H1 (cell line): ENCODE data around the gene SLC13A4. TPM values are rescaled to one million over a fixed set of nuclear protein-coding genes. Genes with fewer than 3 reads are reported as not detected.

ENCODE experiments used
- CTCF ChIA-PET: fragments of 300-600 bp; sonication (Branson Sonifier 250); formaldehyde crosslinking; loops from one replicate; lab custom pipeline; 2021; ENCODE audit not compliant: partially characterized antibody; lab: Charles Lee
- POLR2A ChIA-PET: fragments of 300-600 bp; sonication (Branson Sonifier 250); formaldehyde crosslinking; loops from one replicate; lab custom pipeline; 2021; ENCODE audit warnings: inconsistent platforms; ENCODE audit not compliant: partially characterized antibody; lab: Charles Lee
- DNase-seq, 2 experiments: peaks; one replicate each; pipeline versions ENCODE4 v3.0.0 to v3.0.0-alpha.2; 2010 to 2022; ENCODE audit warnings: low spot score in 2 of 2, low read depth in 1 of 2, mixed read lengths in 1 of 2
- FAIRE-seq: peaks from 2 replicates; lab custom pipeline; 2011; peaks lifted over from hg19 to GRCh38; lab: Jason Lieb, UNC
- H2AFZ ChIP-seq: 2 replicates; pipeline ENCODE4 v1.8.1; 2012; ENCODE audit warnings: low read length, inconsistent platforms
- H2AK5ac ChIP-seq: 2 replicates; pipeline ENCODE4 v1.6.1; 2013; ENCODE audit warnings: low read depth, low read length
- H2BK120ac ChIP-seq: replicated peaks from 2 replicates; pipeline ENCODE3; 2013; ENCODE audit warnings: low read depth, low read length, inconsistent platforms
- H2BK12ac ChIP-seq: 2 replicates; pipeline ENCODE4 v1.6.1; 2013; ENCODE audit warnings: low read depth, low read length
- H2BK15ac ChIP-seq: 2 replicates; pipeline ENCODE4 v1.6.1; 2013; ENCODE audit warnings: low read length
- H2BK20ac ChIP-seq: 2 replicates; pipeline ENCODE4 v1.6.1; 2013; ENCODE audit warnings: low read length
- H2BK5ac ChIP-seq: 2 replicates; pipeline ENCODE4 v1.6.1; 2013; ENCODE audit warnings: low read depth, low read length
- H3K14ac ChIP-seq: 2 replicates; pipeline ENCODE4 v1.6.1; 2013; ENCODE audit warnings: inconsistent platforms; ENCODE audit not compliant: insufficient read length
- H3K18ac ChIP-seq: 2 replicates; pipeline ENCODE4 v1.6.1; 2013; ENCODE audit warnings: low read length; ENCODE audit errors: extremely low read depth
- H3K23ac ChIP-seq: 2 replicates; pipeline ENCODE4 v1.6.1; 2013; ENCODE audit warnings: inconsistent platforms; ENCODE audit not compliant: insufficient read length
- H3K23me2 ChIP-seq: 2 replicates; pipeline ENCODE4 v1.6.1; 2013; ENCODE audit warnings: low read depth, low read length
- H3K27ac ChIP-seq: 2 replicates; pipeline ENCODE4 v1.6.1; 2011; ENCODE audit warnings: low read depth, low read length, inconsistent platforms
- H3K27me3 ChIP-seq, 4 experiments: replicated peaks in 1 of 4; 1 replicate in 1 of 4; 2 replicates in 3 of 4; pipeline versions ENCODE4 v1.6.1 to v1.8.1; 2011 to 2013; ENCODE audit warnings: low read length in 3 of 4, mild to moderate bottlenecking in 3 of 4, inconsistent platforms in 2 of 4, mixed read lengths in 2 of 4, moderate library complexity in 1 of 4; ENCODE audit not compliant: control insufficient read depth in 3 of 4, insufficient read depth in 3 of 4; ENCODE audit errors: extremely low read depth in 1 of 4
- H3K36me3 ChIP-seq, 4 experiments: 2 replicates each; pipeline versions ENCODE4 v1.6.1 to v1.8.1; 2011 to 2013; ENCODE audit warnings: mild to moderate bottlenecking in 4 of 4, low read length in 3 of 4, moderate library complexity in 2 of 4, control low read depth in 1 of 4, inconsistent platforms in 1 of 4; ENCODE audit not compliant: insufficient read depth in 4 of 4, control insufficient read depth in 2 of 4
- H3K4ac ChIP-seq: replicated peaks from 2 replicates; pipeline ENCODE3; 2013; ENCODE audit warnings: low read length, low read depth, mixed read lengths, inconsistent platforms; ENCODE audit not compliant: insufficient read length
- H3K4me1 ChIP-seq, 4 experiments: replicated peaks in 1 of 4; 1 replicate in 1 of 4; 2 replicates in 3 of 4; pipeline versions ENCODE4 v1.6.1 to v1.8.1; 2011 to 2013; ENCODE audit warnings: low read length in 3 of 4, inconsistent platforms in 2 of 4, mixed read lengths in 1 of 4; ENCODE audit not compliant: insufficient read depth in 4 of 4, control insufficient read depth in 3 of 4
- H3K4me2 ChIP-seq, 2 experiments: 2 replicates each; pipeline versions ENCODE4 v1.6.1 to v1.8.1; 2011 to 2013; ENCODE audit warnings: low read depth in 2 of 2, low read length in 2 of 2, control low read depth in 1 of 2, inconsistent platforms in 1 of 2, mild to moderate bottlenecking in 1 of 2; ENCODE audit not compliant: insufficient read depth in 1 of 2
- H3K4me3 ChIP-seq, 4 experiments: fragments of 200-600, 300-600 bp in 1 of 4; sonication (generic), shearing (Covaris generic), sonication (Bioruptor Twin) in 1 of 4; 2 replicates each; pipeline versions ENCODE4 v1.5.1 to v1.8.1; 2011 to 2016; ENCODE audit warnings: low read length in 4 of 4, low read depth in 3 of 4, control low read depth in 2 of 4, inconsistent platforms in 2 of 4, mild to moderate bottlenecking in 2 of 4, mixed read lengths in 1 of 4, moderate library complexity in 1 of 4; ENCODE audit not compliant: insufficient read depth in 2 of 4; ENCODE audit errors: extremely low read depth in 1 of 4
- H3K56ac ChIP-seq: replicated peaks from 2 replicates; pipeline ENCODE3; 2013; ENCODE audit warnings: low read depth, mild to moderate bottlenecking, mixed read lengths, low read length, inconsistent platforms; ENCODE audit not compliant: insufficient read length
- H3K79me1 ChIP-seq: 2 replicates; pipeline ENCODE4 v1.6.1; 2013; ENCODE audit warnings: low read depth, low read length, control low read depth
- H3K79me2 ChIP-seq, 2 experiments: 2 replicates each; pipeline versions ENCODE4 v1.6.1 to v1.8.1; 2012 to 2013; ENCODE audit warnings: low read length in 2 of 2, mild to moderate bottlenecking in 2 of 2, inconsistent platforms in 1 of 2; ENCODE audit not compliant: insufficient read depth in 2 of 2, control insufficient read depth in 1 of 2
- H3K9ac ChIP-seq, 4 experiments: replicated peaks in 1 of 4; 1 replicate in 1 of 4; 2 replicates in 3 of 4; pipeline versions ENCODE4 v1.6.1 to v1.8.1; 2011 to 2013; ENCODE audit warnings: low read depth in 3 of 4, low read length in 3 of 4, control low read depth in 2 of 4, mild to moderate bottlenecking in 2 of 4, moderate library complexity in 2 of 4, inconsistent platforms in 1 of 4; ENCODE audit errors: extremely low read depth in 1 of 4
- H3K9me3 ChIP-seq, 2 experiments: 2 replicates each; pipeline versions ENCODE4 v1.6.1 to v1.8.1; 2012 to 2013; ENCODE audit warnings: mild to moderate bottlenecking in 2 of 2, moderate library complexity in 2 of 2, control low read depth in 1 of 2, inconsistent platforms in 1 of 2, low read depth in 1 of 2, low read length in 1 of 2, mixed read lengths in 1 of 2; ENCODE audit not compliant: insufficient read depth in 2 of 2
- H4K20me1 ChIP-seq, 2 experiments: replicated peaks in 1 of 2; 2 replicates each; pipeline versions ENCODE3 to v1.8.1; 2011 to 2013; ENCODE audit warnings: inconsistent platforms in 2 of 2, low read length in 2 of 2, mild to moderate bottlenecking in 1 of 2; ENCODE audit not compliant: insufficient read depth in 2 of 2, control insufficient read depth in 1 of 2
- H4K5ac ChIP-seq: 2 replicates; pipeline ENCODE4 v1.6.1; 2013; ENCODE audit warnings: low read length, low read depth, mixed read lengths, inconsistent platforms; ENCODE audit not compliant: insufficient read length
- H4K8ac ChIP-seq: 2 replicates; pipeline ENCODE4 v1.8.0; 2013; ENCODE audit warnings: mild to moderate bottlenecking, moderate library complexity, low read length, inconsistent platforms; ENCODE audit not compliant: insufficient read depth; ENCODE audit errors: extremely low read depth
- H4K91ac ChIP-seq: replicated peaks from 2 replicates; pipeline ENCODE3; 2013; ENCODE audit warnings: low read length, mixed read lengths, inconsistent platforms; ENCODE audit not compliant: insufficient read length
- BACH1 ChIP-seq: IDR thresholded peaks from 2 replicates; pipeline ENCODE4 v1.6.1; 2012; ENCODE audit warnings: low read length, improper control_type of control experiment
- CBX8 ChIP-seq: fragments of 300-800, 300-1000 bp; sonication (generic); IDR thresholded peaks from 2 replicates; pipeline ENCODE4 v1.7.1; 2016; ENCODE audit warnings: low read depth, low read length, borderline replicate concordance
- RAD21 ChIP-seq, 2 experiments: IDR thresholded peaks in 1 of 2; conservative IDR thresholded peaks in 1 of 2; 2 replicates each; pipeline ENCODE4 v1.6.1; 2011; ENCODE audit warnings: low read depth in 2 of 2, low read length in 2 of 2, improper control_type of control experiment in 1 of 2, inconsistent platforms in 1 of 2, mild to moderate bottlenecking in 1 of 2, moderate library complexity in 1 of 2
- SIX5 ChIP-seq: IDR thresholded peaks from 2 replicates; pipeline ENCODE4 v1.6.1; 2011; ENCODE audit warnings: mild to moderate bottlenecking, low read depth, low read length
- SRF ChIP-seq: IDR thresholded peaks from 2 replicates; pipeline ENCODE4 v1.6.1; 2011; ENCODE audit warnings: mild to moderate bottlenecking, low read depth, low read length, moderate library complexity
- YY1 ChIP-seq: IDR thresholded peaks from 2 replicates; pipeline ENCODE4 v1.6.1; 2011; ENCODE audit warnings: low read depth, mild to moderate bottlenecking, low read length
- WGBS, 2 experiments: shearing (Covaris generic) in 1 of 2; methylation state at CpG; one replicate each; pipeline versions ENCODE4 v1.1.6 to v1.1.7; 2013 to 2015; ENCODE audit warnings: low lambda C conversion rate in 2 of 2, mixed read lengths in 2 of 2, inconsistent platforms in 1 of 2, low coverage in 1 of 2, missing lambda C conversion rate in 1 of 2; ENCODE audit not compliant: insufficient replicate concordance in 2 of 2, insufficient coverage in 1 of 2, insufficient read length in 1 of 2; ENCODE audit errors: extremely low coverage in 1 of 2, missing lambda C conversion rate in 1 of 2; 5-methylcytosine and 5-hydroxymethylcytosine counted together
- polyA plus RNA-seq, 7 experiments: library from polyadenylated mRNA; depleted of rRNA in 3 of 7; stranded (reverse) in 5 of 7; unstranded in 2 of 7; fragments of >200 nt in 5 of 7; fragments of 200-250 nt in 2 of 7; gene quantifications; 1 replicate in 5 of 7; 2 replicates in 1 of 7; 4 replicates in 1 of 7; pipeline versions ENCODE4 v1.2.1 to v1.2.3, GENCODE V29; 2011 to 2013; ENCODE audit warnings: missing spikeins in 2 of 7, mixed read lengths in 2 of 7
- total RNA-seq: library from RNA; stranded (reverse); fragmentation: NEBNext Ultra II Directional; extraction: Animal tissue kit (Norgen Biotek cat#: 25700); gene quantifications from 2 replicates; pipeline ENCODE4 v1.2.1, GENCODE V29; 2021
- TF ChIP-seq, protein P1 (sequence below): IDR thresholded peaks from 2 replicates; pipeline ENCODE4 v1.6.1; 2012; ENCODE audit warnings: inconsistent platforms

Gene SLC13A4
- total and polyA plus RNA-seq, 2 of the 8 experiments (the other 6 are each of a cell fraction or from before 2014, with no cell fraction given), result 3.9 to 7.5 TPM

DNA sequence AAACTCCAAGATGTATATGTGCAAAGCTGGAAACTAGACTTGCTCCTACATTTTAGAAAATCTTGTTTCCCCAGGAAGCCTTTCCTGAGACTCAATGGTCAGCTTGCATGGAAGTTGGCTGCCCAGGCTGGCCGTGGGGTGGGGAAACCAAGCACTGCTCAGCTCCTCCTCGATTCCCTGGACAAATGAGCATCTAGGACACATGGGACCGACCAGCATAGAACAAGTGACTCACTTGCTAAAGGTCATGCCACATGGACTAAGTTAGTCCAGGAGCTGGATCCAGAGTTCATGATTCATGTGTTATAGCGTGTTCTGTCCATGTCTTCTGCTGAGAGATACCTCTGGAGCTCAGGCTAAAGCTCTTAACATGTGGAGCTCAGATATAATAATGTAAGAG lies 14.4 kb upstream of the SLC13A4 start:
- DNase-seq, result no peak
- CTCF ChIA-PET, result interaction anchor here (1.4 to 2.8 kb wide), 3 partner anchors 10 to 32 kb away, joined by 5 to 10 read pairs (median 9); no protein-coding TSS in a partner anchor
- H3K27me3 ChIP-seq, result no peaks in the 10 kb centered on the region

More for the DNA sequence above, 14.4 kb upstream of the SLC13A4 start:
- Histone ChIP-seq H3K4me2 (no peak overlapping the region), H3K27ac (no peak overlapping the region), H3K9me3 (no peaks in the 10 kb centered on the region), H3K23me2 (no peaks in the 10 kb centered on the region), H3K9ac (no peak overlapping the region), H2BK12ac (no peak overlapping the region), H2BK5ac (no peak overlapping the region), H4K8ac (no peak overlapping the region), H4K20me1 (no peaks in the 10 kb centered on the region), H4K91ac (no peak overlapping the region), H2BK15ac (no peak overlapping the region), H2AK5ac (no peak overlapping the region), H3K4ac (no peak overlapping the region), H3K14ac (no peak overlapping the region), H3K36me3 (no peaks in the 10 kb centered on the region), H3K79me2 (no peaks in the 10 kb centered on the region), H4K5ac (no peak overlapping the region), H2BK20ac (no peak overlapping the region), H3K18ac (no peak overlapping the region), H3K4me3 (no peak overlapping the region), H3K56ac (no peak overlapping the region), H2BK120ac (no peak overlapping the region), H2AFZ (no peak overlapping the region), H3K4me1 (no peaks in the 10 kb centered on the region; a peak in 1 of 7 replicates), H3K23ac (no peak overlapping the region), H3K79me1 (no peaks in the 10 kb centered on the region)
- 95% methylated on average over 4 of the region's 4 CpGs; no CpG with 5 or more reads in 1 of the 2 experiments for WGBS, 2 experiments
- POLR2A ChIA-PET, result no interaction called here
- TF ChIP-seq SIX5 (no peak), BACH1 (no peak), CBX8 (no peak), RAD21 (IDR thresholded peaks at IDR 0.05 in 1 of 2, conservative IDR thresholded peaks at IDR 0.05 in 1 of 2; ENCODE audit: low read depth in 2 of 2, low read length in 2 of 2) (no peak), YY1 (no peak), SRF (no peak)
- TF ChIP-seq, protein P1, sequence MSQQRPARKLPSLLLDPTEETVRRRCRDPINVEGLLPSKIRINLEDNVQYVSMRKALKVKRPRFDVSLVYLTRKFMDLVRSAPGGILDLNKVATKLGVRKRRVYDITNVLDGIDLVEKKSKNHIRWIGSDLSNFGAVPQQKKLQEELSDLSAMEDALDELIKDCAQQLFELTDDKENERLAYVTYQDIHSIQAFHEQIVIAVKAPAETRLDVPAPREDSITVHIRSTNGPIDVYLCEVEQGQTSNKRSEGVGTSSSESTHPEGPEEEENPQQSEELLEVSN, result no peak
- FAIRE-seq, result no peak
